Chondrocyte (in vitro differentiated cells): ENCODE measurements around the gene ITPK1. TPM values are rescaled to one million over a fixed set of nuclear protein-coding genes. Genes with fewer than 3 reads are reported as not detected.
"Not testable (repeated sequence)": the region's sequence is repeated elsewhere in the genome, so short reads cannot be mapped to it uniquely, and the experiment has no call there.

Experiments
- DNase-seq: peaks from one replicate; pipeline ENCODE4 v3.0.0; 2021; ENCODE audit warnings: mixed read lengths, low spot score
- H3K27ac Mint-ChIP-seq: one replicate; pipeline ENCODE4 v1.8.0; 2021; ENCODE audit warnings: mild to moderate bottlenecking, moderate library complexity, mixed read lengths; ENCODE audit not compliant: unreplicated experiment
- H3K27me3 Mint-ChIP-seq: 2 replicates; pipeline ENCODE4 v1.8.0; 2021; ENCODE audit warnings: low read depth, mixed read lengths
- H3K36me3 Mint-ChIP-seq: 2 replicates; pipeline ENCODE4 v1.8.0; 2021; ENCODE audit warnings: low read depth, mixed read lengths
- H3K4me1 Mint-ChIP-seq: 2 replicates; pipeline ENCODE4 v1.8.0; 2021; ENCODE audit warnings: low read depth, mild to moderate bottlenecking, mixed read lengths
- H3K4me3 Mint-ChIP-seq: one replicate; pipeline ENCODE4 v1.8.0; 2021; ENCODE audit warnings: mild to moderate bottlenecking, moderate library complexity, mixed read lengths; ENCODE audit not compliant: unreplicated experiment
- H3K9me3 Mint-ChIP-seq: 2 replicates; pipeline ENCODE4 v1.8.0; 2021; ENCODE audit warnings: low read depth, mixed read lengths
- CTCF ChIP-seq: fragments of 200-600 bp; sonication (generic); IDR thresholded peaks from 2 replicates; pipeline ENCODE4 v1.5.0; 2021; ENCODE audit warnings: antibody characterized with exemption, mild to moderate bottlenecking, moderate library complexity
- total RNA-seq: library from RNA; stranded (reverse); gene quantifications from 3 replicates; pipeline ENCODE4 v1.2.1, GENCODE V29; 2021

ITPK1 gene
- total RNA-seq, 1 donor from 2014 or later: 27.7 TPM

GRCh38 chr14:93114713-93115068 lies 1.0 kb downstream of the ITPK1 start:
- H3K27me3 Mint-ChIP-seq: no peaks in the 10 kb centered on the region
- H3K9me3 Mint-ChIP-seq: no peaks in the 10 kb centered on the region
- peak; percentile 42 for TF ChIP-seq CTCF
- no peak for DNase-seq
- H3K36me3 Mint-ChIP-seq: peaks cover 2% of the 10 kb centered on the region
- H3K4me1 Mint-ChIP-seq: peaks cover 25% of the 10 kb centered on the region
- H3K27ac Mint-ChIP-seq: no peak overlapping the region
- H3K4me3 Mint-ChIP-seq: peak overlapping the region; percentile 78

GRCh38 chr14:93114068-93114710 lies 1.5 kb downstream of the ITPK1 start:
- Mint-ChIP-seq H3K27ac (no peak overlapping the region), H3K27me3 (no peaks in the 10 kb centered on the region), H3K9me3 (no peaks in the 10 kb centered on the region), H3K4me3 (peak overlapping the region; percentile 78), H3K4me1 (peaks cover 25% of the 10 kb centered on the region), H3K36me3 (peaks cover 2% of the 10 kb centered on the region)
- no peak for DNase-seq
- no peak for TF ChIP-seq CTCF

GRCh38 chr14:93113678-93114067 lies 2.1 kb downstream of the ITPK1 start:
- Mint-ChIP-seq H3K4me1 (peaks cover 25% of the 10 kb centered on the region), H3K36me3 (peaks cover 2% of the 10 kb centered on the region), H3K4me3 (peak overlapping the region; percentile 16), H3K27ac (no peak overlapping the region), H3K27me3 (no peaks in the 10 kb centered on the region), H3K9me3 (no peaks in the 10 kb centered on the region)
- TF ChIP-seq CTCF: no peak
- DNase-seq: no peak

- peak; percentile 89 for TF ChIP-seq CTCF
- no peak for DNase-seq
- H3K4me3 Mint-ChIP-seq: peak overlapping the region; percentile 44
- no peaks in the 10 kb centered on the region for H3K27me3 Mint-ChIP-seq
- peaks cover 25% of the 10 kb centered on the region for H3K4me1 Mint-ChIP-seq
- H3K9me3 Mint-ChIP-seq: no peaks in the 10 kb centered on the region
- H3K36me3 Mint-ChIP-seq: no peaks in the 10 kb centered on the region
- no peak overlapping the region for H3K27ac Mint-ChIP-seq
These were observed 2.6 kb downstream of the ITPK1 start for GRCh38 chr14:93112891-93113677.

GRCh38 chr14:93111541-93111940 lies 4.2 kb downstream of the ITPK1 start:
- peaks cover 23% of the 10 kb centered on the region for H3K4me1 Mint-ChIP-seq
- H3K36me3 Mint-ChIP-seq, H3K27ac Mint-ChIP-seq, H3K9me3 Mint-ChIP-seq, DNase-seq, H3K27me3 Mint-ChIP-seq, H3K4me3 Mint-ChIP-seq: not testable (repeated sequence)
